WTC11 (cell line): ENCODE data around the gene PKP3. TPM values are rescaled to one million over a fixed set of nuclear protein-coding genes. Genes with fewer than 3 reads are reported as not detected.

ENCODE experiments used
- ATAC-seq: fragments of 200-7000 bp; cut with Tn5 transposase; 2 replicates; pipeline ENCODE4 v1.10.0; 2021; ENCODE audit warnings: mild to moderate bottlenecking, moderate library complexity
- CTCF ChIA-PET: fragments of 300-600 bp; sonication (Branson Sonifier 250); formaldehyde crosslinking; loops from one replicate; lab custom pipeline; 2021; ENCODE audit warnings: antibody characterized with exemption; lab: Charles Lee
- POLR2A ChIA-PET: fragments of 350-600 bp; sonication (Branson Sonifier 250); formaldehyde crosslinking; loops from one replicate; lab custom pipeline; 2021; ENCODE audit warnings: antibody characterized with exemption; lab: Charles Lee
- DNase-seq: peaks from one replicate; pipeline ENCODE4 v3.0.0; 2021; ENCODE audit warnings: low spot score
- H3K27ac Mint-ChIP-seq: 2 replicates; pipeline ENCODE4 v1.8.0; 2021; ENCODE audit warnings: mixed read lengths
- H3K27me3 Mint-ChIP-seq: 2 replicates; pipeline ENCODE4 v1.8.0; 2021; ENCODE audit warnings: low read depth, mild to moderate bottlenecking, moderate library complexity, mixed read lengths
- H3K36me3 Mint-ChIP-seq: 2 replicates; pipeline ENCODE4 v1.8.0; 2021; ENCODE audit warnings: mixed read lengths
- H3K4me1 Mint-ChIP-seq: 2 replicates; pipeline ENCODE4 v1.8.0; 2022; ENCODE audit warnings: mixed read lengths
- H3K4me3 Mint-ChIP-seq: 2 replicates; pipeline ENCODE4 v1.8.0; 2021; ENCODE audit warnings: mild to moderate bottlenecking, moderate library complexity, mixed read lengths
- H3K9me3 Mint-ChIP-seq: 2 replicates; pipeline ENCODE4 v1.8.0; 2021; ENCODE audit warnings: mixed read lengths
- ARID4B ChIP-seq: sonication (generic); formaldehyde crosslinking; IDR thresholded peaks from 2 replicates; pipeline ENCODE4 v1.8.0; 2023; ENCODE audit warnings: missing genetic modification reagents, mild to moderate bottlenecking, borderline replicate concordance
- ATF1 ChIP-seq: sonication (generic); formaldehyde crosslinking; IDR thresholded peaks from 2 replicates; pipeline ENCODE4 v1.8.1; 2023; ENCODE audit warnings: mild to moderate bottlenecking, moderate library complexity, missing genetic modification reagents
- CREB1 ChIP-seq: sonication (generic); formaldehyde crosslinking; IDR thresholded peaks from 2 replicates; pipeline ENCODE4 v1.8.0; 2023; ENCODE audit warnings: mild to moderate bottlenecking, missing genetic modification reagents
- ERG ChIP-seq: fragments of 250-450 bp; sonication (Bioruptor Pico); IDR thresholded peaks from 2 replicates; pipeline ENCODE4 v1.8.0; 2021; ENCODE audit warnings: mild to moderate bottlenecking
- FOXJ3 ChIP-seq: sonication (generic); formaldehyde crosslinking; IDR thresholded peaks from 2 replicates; pipeline ENCODE4 v1.9.0; 2021; ENCODE audit warnings: missing genetic modification reagents, mild to moderate bottlenecking, borderline replicate concordance
- FOXP4 ChIP-seq: sonication (generic); formaldehyde crosslinking; IDR thresholded peaks from 2 replicates; pipeline ENCODE4 v1.8.0; 2022; ENCODE audit warnings: mild to moderate bottlenecking, missing genetic modification reagents
- MXD4 ChIP-seq: fragments of 250-450 bp; sonication (Bioruptor Pico); IDR thresholded peaks from 2 replicates; pipeline ENCODE4 v1.8.0; 2021; ENCODE audit warnings: mild to moderate bottlenecking, moderate library complexity, borderline replicate concordance
- NFYB ChIP-seq: sonication (generic); formaldehyde crosslinking; conservative IDR thresholded peaks from 2 replicates; pipeline ENCODE4 v1.8.0; 2022; ENCODE audit warnings: low read depth, missing genetic modification reagents
- RELA ChIP-seq: sonication (generic); formaldehyde crosslinking; IDR thresholded peaks from 2 replicates; pipeline ENCODE4 v1.8.1; 2022; ENCODE audit warnings: missing genetic modification reagents, mild to moderate bottlenecking, borderline replicate concordance
- TCF7 ChIP-seq: sonication (generic); formaldehyde crosslinking; IDR thresholded peaks from 2 replicates; pipeline ENCODE4 v1.8.0; 2022; ENCODE audit warnings: mild to moderate bottlenecking, low read depth, missing genetic modification reagents, moderate library complexity
- TEAD4 ChIP-seq: sonication (generic); formaldehyde crosslinking; IDR thresholded peaks from 2 replicates; pipeline ENCODE4 v1.8.0; 2022; ENCODE audit warnings: mild to moderate bottlenecking, missing genetic modification reagents
- ZNF121 ChIP-seq: sonication (generic); formaldehyde crosslinking; IDR thresholded peaks from 2 replicates; pipeline ENCODE4 v1.8.0; 2023; ENCODE audit warnings: missing genetic modification reagents
- ZNF232 ChIP-seq: sonication (generic); formaldehyde crosslinking; IDR thresholded peaks from 2 replicates; pipeline ENCODE4 v1.8.0; 2022; ENCODE audit warnings: mild to moderate bottlenecking, missing genetic modification reagents
- total RNA-seq: library from RNA; stranded (reverse); gene quantifications from 3 replicates; pipeline ENCODE4 v1.2.3, GENCODE V29; 2021
- TF ChIP-seq, protein P1 (sequence below): sonication (generic); formaldehyde crosslinking; IDR thresholded peaks from 2 replicates; pipeline ENCODE4 v1.8.1; 2022; ENCODE audit warnings: low read depth, mild to moderate bottlenecking, moderate library complexity, missing genetic modification reagents, borderline replicate concordance
- TF ChIP-seq, protein P2 (sequence below): fragments of 250-450 bp; sonication (Bioruptor Pico); IDR thresholded peaks from 2 replicates; pipeline ENCODE4 v1.9.0; 2021; ENCODE audit warnings: mild to moderate bottlenecking
- TF ChIP-seq, protein P3 (sequence below): sonication (generic); formaldehyde crosslinking; conservative IDR thresholded peaks from 2 replicates; pipeline ENCODE4 v1.8.1; 2022; ENCODE audit warnings: mild to moderate bottlenecking, missing genetic modification reagents

The PKP3 gene
- total RNA-seq, 1 experiment from 2014 or later, result 17.3 TPM

GRCh38 chr11:414318-414857 is 20.4 kb downstream of the PKP3 start:
- peak; percentile 12 for DNase-seq
- Mint-ChIP-seq H3K27me3 (peaks cover 10% of the 10 kb centered on the region), H3K9me3 (no peaks in the 10 kb centered on the region), H3K4me1 (peaks cover 23% of the 10 kb centered on the region), H3K27ac (no peak overlapping the region; the same call in 1 of the 2 replicates), H3K4me3 (no peak overlapping the region), H3K36me3 (no peaks in the 10 kb centered on the region)
- TF ChIP-seq ARID4B (CRISPR knock-in tag) (no peak), CREB1 (no peak), ZNF232 (CRISPR knock-in tag) (no peak), ZNF121 (CRISPR knock-in tag) (no peak), RELA (no peak), MXD4 (CRISPR knock-in tag) (no peak), FOXJ3 (CRISPR knock-in tag) (no peak), TCF7 (CRISPR knock-in tag) (no peak), TEAD4 (CRISPR knock-in tag) (no peak), FOXP4 (no peak), ERG (CRISPR knock-in tag) (no peak), ATF1 (no peak)
- TF ChIP-seq, protein P1, sequence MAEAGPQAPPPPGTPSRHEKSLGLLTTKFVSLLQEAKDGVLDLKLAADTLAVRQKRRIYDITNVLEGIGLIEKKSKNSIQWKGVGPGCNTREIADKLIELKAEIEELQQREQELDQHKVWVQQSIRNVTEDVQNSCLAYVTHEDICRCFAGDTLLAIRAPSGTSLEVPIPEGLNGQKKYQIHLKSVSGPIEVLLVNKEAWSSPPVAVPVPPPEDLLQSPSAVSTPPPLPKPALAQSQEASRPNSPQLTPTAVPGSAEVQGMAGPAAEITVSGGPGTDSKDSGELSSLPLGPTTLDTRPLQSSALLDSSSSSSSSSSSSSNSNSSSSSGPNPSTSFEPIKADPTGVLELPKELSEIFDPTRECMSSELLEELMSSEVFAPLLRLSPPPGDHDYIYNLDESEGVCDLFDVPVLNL, result no peak
- TF ChIP-seq, protein P2, sequence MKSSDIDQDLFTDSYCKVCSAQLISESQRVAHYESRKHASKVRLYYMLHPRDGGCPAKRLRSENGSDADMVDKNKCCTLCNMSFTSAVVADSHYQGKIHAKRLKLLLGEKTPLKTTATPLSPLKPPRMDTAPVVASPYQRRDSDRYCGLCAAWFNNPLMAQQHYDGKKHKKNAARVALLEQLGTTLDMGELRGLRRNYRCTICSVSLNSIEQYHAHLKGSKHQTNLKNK, result no peak
- TF ChIP-seq, protein P3, sequence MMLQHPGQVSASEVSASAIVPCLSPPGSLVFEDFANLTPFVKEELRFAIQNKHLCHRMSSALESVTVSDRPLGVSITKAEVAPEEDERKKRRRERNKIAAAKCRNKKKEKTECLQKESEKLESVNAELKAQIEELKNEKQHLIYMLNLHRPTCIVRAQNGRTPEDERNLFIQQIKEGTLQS (CRISPR knock-in tag), result no peak
- ATAC-seq, result no peak
- CTCF ChIA-PET, result interaction anchor here (0.6 to 3.9 kb wide), 4 partner anchors 12 to 56 kb away, joined by 3 to 35 read pairs (median 3); partner anchors contain the start of gene ANO9
- POLR2A ChIA-PET, result no interaction called here

GRCh38 chr11:415640-416041 is 21.6 kb downstream of the PKP3 start:
- DNase-seq, result peak; percentile 18
- H3K4me1 Mint-ChIP-seq, result peaks cover 23% of the 10 kb centered on the region
- no peak for TF ChIP-seq NFYB (CRISPR knock-in tag)
- no peak for ATAC-seq
- no peaks in the 10 kb centered on the region for H3K9me3 Mint-ChIP-seq
- POLR2A ChIA-PET, result interaction anchor here (0.9 to 2.4 kb wide), 4 partner anchors 8 to 120 kb away, joined by 3 to 12 read pairs (median 4); partner anchors contain the start of gene PKP3
- peaks cover 10% of the 10 kb centered on the region for H3K27me3 Mint-ChIP-seq
- H3K36me3 Mint-ChIP-seq, result no peaks in the 10 kb centered on the region
- H3K4me3 Mint-ChIP-seq, result peak overlapping the region; percentile 74
- no peak overlapping the region for H3K27ac Mint-ChIP-seq
- CTCF ChIA-PET, result interaction anchor here (0.7 to 3.9 kb wide), 3 partner anchors 9 to 35 kb away, joined by 3 to 35 read pairs (median 20); no protein-coding TSS in a partner anchor
